HCEC 1CT (cell line): Measurements from ENCODE around the gene BLID.
A peak's percentile ranks its signal among the peaks of the same experiment; 100 is the strongest.

Source experiments
- DNase-seq: peaks from one replicate; pipeline ENCODE4 v3.0.0-alpha.2; 2017

BLID gene

GRCh38 chr11:122115524-122116379 is at the start of gene BLID:
Gene BLID, minus strand, starts transcription at chr11:122116215. Its CDS starts 293 bp downstream, at chr11:122115922.
- DNase-seq, result no peak

- DNase-seq, result peak; percentile 60
Measured at GRCh38 chr11:122163053-122163819, 47.2 kb upstream of the BLID start.

- peak; percentile 65 for DNase-seq
Measured at GRCh38 chr11:122162095-122162494, 46.1 kb upstream of the BLID start.

- DNase-seq, result no peak
Measured at GRCh38 chr11:122160841-122161590, 45.0 kb upstream of the BLID start.

GRCh38 chr11:122159861-122160260 is 43.8 kb upstream of the BLID start:
- DNase-seq, result no peak

- DNase-seq, result peak; percentile 65
Measured at GRCh38 chr11:122159173-122159721, 43.2 kb upstream of the BLID start.

GRCh38 chr11:122158171-122158570 is 42.2 kb upstream of the BLID start:
- no peak for DNase-seq

- DNase-seq, result no peak
Measured at GRCh38 chr11:122157653-122158161, 41.7 kb upstream of the BLID start.

GRCh38 chr11:122156940-122157382 is 40.9 kb upstream of the BLID start:
- no peak for DNase-seq

GRCh38 chr11:122155765-122156527 is 39.9 kb upstream of the BLID start:
- DNase-seq, result no peak

GRCh38 chr11:122154994-122155393 is 39.0 kb upstream of the BLID start:
- DNase-seq, result no peak

- DNase-seq, result no peak
Measured at GRCh38 chr11:122154227-122154626, 38.2 kb upstream of the BLID start.

GRCh38 chr11:122153746-122154145 is 37.7 kb upstream of the BLID start:
- no peak for DNase-seq

- DNase-seq, result no peak
Measured at GRCh38 chr11:122150216-122151124, 34.5 kb upstream of the BLID start.

GRCh38 chr11:122149202-122149601 is 33.2 kb upstream of the BLID start:
- DNase-seq, result no peak

- peak; percentile 48 for DNase-seq
Measured at GRCh38 chr11:122146475-122146874, 30.5 kb upstream of the BLID start.

- no peak for DNase-seq
Measured at GRCh38 chr11:122145715-122146274, 29.8 kb upstream of the BLID start.

GRCh38 chr11:122144752-122145151 is 28.7 kb upstream of the BLID start:
- DNase-seq, result no peak

- DNase-seq, result no peak
Measured at GRCh38 chr11:122141725-122142124, 25.7 kb upstream of the BLID start.

- peak; percentile 93 for DNase-seq
Measured at GRCh38 chr11:122140500-122140899, 24.5 kb upstream of the BLID start.

GRCh38 chr11:122139595-122139866 is 23.5 kb upstream of the BLID start:
- no peak for DNase-seq
